Mucosa of descending colon (tissue), 3 donors: ENCODE measurements around the gene ECT2. TPM values are rescaled to one million over a fixed set of nuclear protein-coding genes. Genes with fewer than 3 reads are reported as not detected.

Experiments
- ATAC-seq: fragments of 200-7000 bp; cut with Tn5 transposase; one replicate; pipeline ENCODE4 v1.9.1; 2020; ENCODE audit warnings: mild to moderate bottlenecking, moderate library complexity
- DNase-seq, 3 donors: peaks; one replicate each; pipeline ENCODE4 v3.0.0-alpha.2; 2020
- H3K36me3 ChIP-seq: fragments of 200-600 bp; one replicate; pipeline ENCODE4 v1.8.0; 2021; ENCODE audit warnings: low read depth, mild to moderate bottlenecking
- H3K4me1 ChIP-seq: fragments of 200-600 bp; one replicate; pipeline ENCODE4 v1.8.0; 2021; ENCODE audit warnings: low read depth, mild to moderate bottlenecking
- H3K4me3 ChIP-seq: fragments of 200-600 bp; one replicate; pipeline ENCODE4 v1.8.0; 2021; ENCODE audit warnings: mild to moderate bottlenecking
- H3K9me3 ChIP-seq: fragments of 200-600 bp; one replicate; pipeline ENCODE4 v1.8.0; 2021; ENCODE audit warnings: mild to moderate bottlenecking
- intact Hi-C, 2 donors: fragments of 100-400 bp; cut with DNase I in 1 of 2; cut with micrococcal nuclease in 1 of 2; formaldehyde crosslinking; loops; one replicate each; pipeline versions ENCODE4 v1.11.0 to v1.11.1; 2022; cut with DNase I, micrococcal nuclease
- total RNA-seq, 3 donors: library from RNA; stranded (reverse); fragmentation: NEBNext Ultra II Directional in 2 of 3; extraction: Animal tissue kit (Norgen Biotek cat#: 25700) in 2 of 3; gene quantifications; one replicate each; pipeline versions ENCODE4 v1.2.1 to v1.2.4, GENCODE V29; 2021 to 2023
- TF ChIP-seq, protein P1 (sequence below): fragments of 200-600 bp; IDR thresholded peaks from one replicate; pipeline ENCODE4 v1.8.0; 2022; ENCODE audit warnings: antibody characterized with exemption, mild to moderate bottlenecking
- donor health status: DM: no; HTN: no; CAD: no; lungs with moderate emphysema.
- donor health status: DM: no; HTN: no; CAD: no.
- donor health status: DM: no; HTN: yes; CAD: no.

The ECT2 gene
- total RNA-seq, 3 donors from 2014 or later = 14.8 to 30.2 (median 14.9) TPM

DNA sequence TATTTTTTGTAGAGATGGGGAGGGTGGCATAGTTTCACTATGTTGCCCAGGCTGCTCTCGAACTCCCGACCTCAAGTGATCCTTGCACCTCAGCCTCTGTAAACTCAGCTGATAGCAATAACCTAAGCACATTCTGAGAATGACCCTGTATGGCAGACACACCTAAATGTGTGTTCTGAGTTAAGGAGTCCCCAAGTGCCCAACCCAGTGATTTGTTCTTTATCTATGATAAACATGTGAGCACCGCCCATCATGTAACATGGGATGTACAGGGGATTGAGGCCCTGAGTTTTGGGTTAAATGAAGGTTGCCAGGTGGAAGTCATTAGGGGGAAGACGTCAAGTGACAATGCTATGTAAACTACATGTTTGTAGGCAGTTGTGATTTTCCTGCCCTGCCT is 45.4 kb upstream of the ECT2 start:
- peaks cover 24% of the 10 kb centered on the region for H3K4me1 ChIP-seq
- TF ChIP-seq, protein P1, sequence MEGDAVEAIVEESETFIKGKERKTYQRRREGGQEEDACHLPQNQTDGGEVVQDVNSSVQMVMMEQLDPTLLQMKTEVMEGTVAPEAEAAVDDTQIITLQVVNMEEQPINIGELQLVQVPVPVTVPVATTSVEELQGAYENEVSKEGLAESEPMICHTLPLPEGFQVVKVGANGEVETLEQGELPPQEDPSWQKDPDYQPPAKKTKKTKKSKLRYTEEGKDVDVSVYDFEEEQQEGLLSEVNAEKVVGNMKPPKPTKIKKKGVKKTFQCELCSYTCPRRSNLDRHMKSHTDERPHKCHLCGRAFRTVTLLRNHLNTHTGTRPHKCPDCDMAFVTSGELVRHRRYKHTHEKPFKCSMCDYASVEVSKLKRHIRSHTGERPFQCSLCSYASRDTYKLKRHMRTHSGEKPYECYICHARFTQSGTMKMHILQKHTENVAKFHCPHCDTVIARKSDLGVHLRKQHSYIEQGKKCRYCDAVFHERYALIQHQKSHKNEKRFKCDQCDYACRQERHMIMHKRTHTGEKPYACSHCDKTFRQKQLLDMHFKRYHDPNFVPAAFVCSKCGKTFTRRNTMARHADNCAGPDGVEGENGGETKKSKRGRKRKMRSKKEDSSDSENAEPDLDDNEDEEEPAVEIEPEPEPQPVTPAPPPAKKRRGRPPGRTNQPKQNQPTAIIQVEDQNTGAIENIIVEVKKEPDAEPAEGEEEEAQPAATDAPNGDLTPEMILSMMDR = no peak
- peak; percentile 63 for ATAC-seq
- H3K9me3 ChIP-seq = no peaks in the 10 kb centered on the region
- intact Hi-C loops = no loop called here
- DNase-seq = peak in 1 of 3 donors; percentile 34
- no peaks in the 10 kb centered on the region for H3K36me3 ChIP-seq
- no peak overlapping the region for H3K4me3 ChIP-seq

DNA sequence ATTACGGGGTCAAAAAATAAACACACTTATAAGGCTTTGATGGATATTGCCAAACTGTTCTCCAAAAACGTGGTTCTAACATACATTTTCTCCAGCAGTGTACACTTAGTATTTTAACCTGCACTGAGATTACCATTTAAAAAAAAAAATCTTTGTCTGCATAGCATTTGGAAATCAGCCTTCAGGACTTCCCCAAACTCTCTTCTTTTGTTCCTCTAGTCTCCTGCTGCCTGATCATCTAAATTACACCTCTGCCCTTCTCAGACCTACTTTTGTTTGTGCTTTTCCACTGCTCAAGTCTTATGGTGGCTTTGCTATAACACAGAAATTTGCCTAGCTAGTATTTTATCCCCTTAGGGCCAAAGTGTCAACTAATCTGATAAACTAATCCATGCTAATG is 43.5 kb upstream of the ECT2 start:
- H3K9me3 ChIP-seq = no peaks in the 10 kb centered on the region
- TF ChIP-seq, protein P1 = no peak
- no peak overlapping the region for H3K4me3 ChIP-seq
- no peak for DNase-seq
- ATAC-seq = no peak
- H3K4me1 ChIP-seq = peaks cover 28% of the 10 kb centered on the region
- intact Hi-C loops = no loop called here
- H3K36me3 ChIP-seq = no peaks in the 10 kb centered on the region

DNA sequence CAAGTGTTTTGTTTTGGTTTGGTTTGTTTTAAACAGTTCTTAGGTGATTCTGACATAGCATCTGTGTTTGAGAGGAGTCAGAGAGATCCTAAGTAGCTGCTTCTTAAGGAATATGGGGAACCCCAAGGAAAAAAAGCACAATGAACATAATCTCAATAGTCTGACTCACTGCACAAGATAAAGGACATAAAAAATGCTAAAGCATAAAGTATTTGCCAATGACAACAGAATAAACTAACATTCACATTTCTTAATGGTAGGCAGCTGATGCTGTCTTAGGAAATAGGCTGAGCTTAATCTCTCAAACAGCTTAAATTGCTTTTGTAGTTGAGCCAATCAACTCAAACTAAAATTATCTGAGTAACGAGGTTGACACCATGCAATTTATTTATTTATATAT is 42.6 kb upstream of the ECT2 start:
- ATAC-seq (no peak), DNase-seq (no peak)
- H3K36me3 ChIP-seq = no peaks in the 10 kb centered on the region
- H3K4me3 ChIP-seq = no peak overlapping the region
- H3K9me3 ChIP-seq = no peaks in the 10 kb centered on the region
- peaks cover 28% of the 10 kb centered on the region for H3K4me1 ChIP-seq
- TF ChIP-seq, protein P1 = no peak
- intact Hi-C loops = no loop called here

DNA sequence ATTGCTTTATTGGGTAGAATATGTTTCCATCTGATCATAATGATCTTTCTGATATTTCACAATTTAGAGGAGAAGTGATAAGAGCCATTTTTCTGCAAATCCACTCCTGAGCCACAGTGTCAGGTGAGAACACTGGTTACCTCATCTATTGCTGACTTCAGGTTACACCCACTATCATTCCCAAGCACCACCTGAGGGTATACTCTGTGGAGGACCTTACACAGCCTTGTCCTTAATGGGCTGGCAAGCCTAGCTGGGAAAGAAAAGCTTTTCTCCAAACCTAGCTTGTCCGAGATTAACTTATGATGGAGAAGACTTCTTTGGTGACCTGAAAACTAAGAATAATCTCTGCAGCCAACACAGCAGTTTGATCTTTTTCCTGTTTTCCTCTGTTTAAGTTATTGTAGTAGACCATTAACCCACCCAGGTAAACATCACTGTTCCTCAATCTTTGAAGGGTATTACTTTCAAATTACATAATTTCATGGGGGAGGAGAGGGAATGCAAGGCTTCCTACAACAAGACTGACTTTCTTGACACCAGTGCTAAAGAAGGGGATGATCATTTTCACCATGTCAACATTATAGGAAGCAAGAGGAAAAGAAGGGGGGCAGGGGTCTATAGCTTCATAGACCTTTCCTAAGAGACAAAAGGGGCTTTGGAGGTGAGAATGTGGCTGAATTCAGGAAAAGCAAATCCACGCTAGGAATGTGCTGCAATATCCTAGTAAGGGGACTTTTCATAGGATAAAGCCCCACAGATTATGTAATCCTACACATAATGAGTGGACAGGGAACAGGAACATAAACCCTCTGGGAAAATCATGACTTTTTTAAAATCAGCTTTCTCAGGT is 41.4 kb upstream of the ECT2 start:
- no peak overlapping the region for H3K4me3 ChIP-seq
- H3K4me1 ChIP-seq = peaks cover 28% of the 10 kb centered on the region
- DNase-seq (peak in 1 of 3 donors; percentile 24), ATAC-seq (peak; percentile 44)
- no peaks in the 10 kb centered on the region for H3K9me3 ChIP-seq
- intact Hi-C loops = no loop called here
- TF ChIP-seq, protein P1 = no peak
- H3K36me3 ChIP-seq = no peaks in the 10 kb centered on the region

DNA sequence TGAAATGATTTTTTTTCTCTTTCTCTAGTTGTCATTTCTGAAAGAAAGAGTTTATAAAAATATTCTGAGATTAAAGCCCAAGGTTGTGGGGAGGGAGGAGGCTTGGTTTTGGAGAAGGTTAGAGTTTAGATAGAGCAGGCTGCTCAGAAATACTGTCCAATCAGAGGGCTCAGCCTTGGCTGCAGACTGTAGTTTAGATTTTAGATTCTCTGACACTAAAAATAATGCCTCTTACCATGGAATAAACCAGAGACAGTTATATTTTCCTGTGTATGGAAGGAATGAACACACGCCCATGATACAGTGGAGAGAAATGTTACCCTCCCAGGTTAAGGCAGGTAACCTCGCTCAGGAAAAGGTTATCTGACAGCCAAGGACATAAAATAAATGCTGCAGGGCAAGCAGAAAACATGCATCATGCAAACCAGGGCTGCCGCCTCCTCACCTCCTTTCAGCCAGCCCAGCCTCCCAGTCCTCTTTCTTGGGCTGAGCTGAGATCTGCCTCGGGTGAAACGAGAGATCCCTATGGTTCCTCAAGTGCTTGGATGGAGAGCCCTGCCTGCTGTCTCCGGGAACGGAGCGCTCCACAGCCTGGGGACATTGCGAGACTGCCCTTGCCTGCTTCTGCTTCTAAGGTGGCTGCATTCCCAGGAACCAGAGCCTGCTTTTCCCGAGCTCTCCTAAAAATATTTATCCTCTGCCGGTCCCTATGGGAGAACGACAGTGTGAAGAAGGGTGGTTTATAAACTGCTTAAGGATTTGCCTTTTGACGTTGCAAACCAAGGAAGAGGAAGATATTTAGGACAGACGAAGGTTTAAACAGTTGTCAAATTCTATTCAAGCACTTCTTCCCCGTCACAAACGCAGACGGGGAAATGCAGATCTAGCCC is 40.5 kb upstream of the ECT2 start:
- intact Hi-C loops = loop anchor here in 1 of 2 donors (5.0 kb wide), 1 partner anchor 33 kb away; no protein-coding TSS in a partner anchor
- peak overlapping the region; percentile 78 for H3K4me3 ChIP-seq
- H3K36me3 ChIP-seq = no peaks in the 10 kb centered on the region
- H3K4me1 ChIP-seq = peaks cover 28% of the 10 kb centered on the region
- peak; percentile 39 for ATAC-seq
- no peaks in the 10 kb centered on the region for H3K9me3 ChIP-seq
- DNase-seq = peak; percentile 46 to 60 (median 59)
- TF ChIP-seq, protein P1 = no peak
